K562 (cell line): Measurements from ENCODE around the gene DLK2. TPM values are rescaled to one million over a fixed set of nuclear protein-coding genes. Genes with fewer than 3 reads are reported as not detected.

Experiments used
- ATAC-seq: fragments of 200-7000 bp; cut with Tn5 transposase; 3 replicates; pipeline ENCODE4 v1.9.1; 2020; ENCODE audit warnings: moderate library complexity
- BruUV-seq: library from RNA; stranded (reverse); fragments of 400-500 nt; replicated peaks from 2 replicates; lab custom pipeline; 2021; lab: Mats Ljungman, UMichigan
- CTCF ChIA-PET: fragments of 300-600 bp; formaldehyde crosslinking; extraction: SDS; loops from one replicate; lab custom pipeline; 2021; ENCODE audit warnings: low intra/inter-chr PET ratio; lab: Yijun Ruan, JAX
- POLR2A ChIA-PET: fragments of 300-600, 350-650 bp; sonication (Branson Sonifier 250); formaldehyde crosslinking; extraction: SDS; loops from one replicate; lab custom pipeline; 2021; ENCODE audit warnings: antibody characterized with exemption, inconsistent platforms; lab: Yijun Ruan, JAX
- DNase-seq, 4 experiments: peaks; one replicate each; pipeline versions ENCODE4 v3.0.0 to v3.0.0-alpha.2; 2011 to 2018; ENCODE audit warnings: low spot score in 3 of 4, mixed read lengths in 3 of 4; ENCODE audit errors: extremely low read depth in 1 of 4
- FAIRE-seq: peaks from 2 replicates; lab custom pipeline; 2011; peaks lifted over from hg19 to GRCh38; lab: Jason Lieb, UNC
- H2AFZ ChIP-seq: 2 replicates; pipeline ENCODE4 v1.6.0; 2011; ENCODE audit warnings: low read depth, low read length, control low read depth, inconsistent platforms
- H3K27ac ChIP-seq: fragments of 200-600 bp; 3 replicates; pipeline ENCODE4 v1.8.0; 2011; ENCODE audit warnings: low read depth, mild to moderate bottlenecking, control low read depth, inconsistent platforms, low read length, moderate library complexity, mixed read lengths; ENCODE audit errors: extremely low read depth
- H3K27me3 ChIP-seq, 2 experiments: fragments of 300-600 bp in 1 of 2; 2 replicates in 1 of 2; 3 replicates in 1 of 2; pipeline versions ENCODE4 v1.6.0 to v1.8.0; 2011; ENCODE audit warnings: inconsistent platforms in 2 of 2, low read length in 2 of 2, mild to moderate bottlenecking in 1 of 2, mixed read lengths in 1 of 2, moderate library complexity in 1 of 2; ENCODE audit not compliant: control insufficient read depth in 2 of 2, insufficient read depth in 2 of 2
- H3K36me3 ChIP-seq: fragments of 300-600 bp; 3 replicates; pipeline ENCODE4 v1.8.0; 2011; ENCODE audit warnings: mild to moderate bottlenecking, low read length, inconsistent platforms; ENCODE audit not compliant: control insufficient read depth, insufficient read depth
- H3K4me1 ChIP-seq, 2 experiments: fragments of 200-600 bp in 1 of 2; replicated peaks in 1 of 2; 2 replicates in 1 of 2; 3 replicates in 1 of 2; pipeline versions ENCODE4 v1.5.1 to v1.8.0; 2011; ENCODE audit warnings: inconsistent platforms in 2 of 2, low read length in 2 of 2, mild to moderate bottlenecking in 1 of 2, mixed read lengths in 1 of 2, moderate library complexity in 1 of 2; ENCODE audit not compliant: control insufficient read depth in 2 of 2, insufficient read depth in 2 of 2
- H3K4me2 ChIP-seq: 2 replicates; pipeline ENCODE4 v1.6.1; 2011; ENCODE audit warnings: low read length, control low read depth, inconsistent platforms, mixed read lengths; ENCODE audit not compliant: insufficient read depth
- H3K4me3 ChIP-seq: fragments of 200-600 bp; sonication (generic), shearing (Covaris generic); 2 replicates; pipeline ENCODE4 v1.5.1; 2016; ENCODE audit warnings: control low read depth, inconsistent platforms
- H3K79me2 ChIP-seq: fragments of 200-600 bp; 3 replicates; pipeline ENCODE4 v1.8.0; 2011; ENCODE audit warnings: low read length, inconsistent platforms; ENCODE audit not compliant: control insufficient read depth, insufficient read depth
- H3K9ac ChIP-seq, 2 experiments: 2 replicates each; pipeline versions ENCODE4 v1.6.0 to v1.6.1; 2011; ENCODE audit warnings: low read depth in 2 of 2, low read length in 2 of 2, control low read depth in 1 of 2, inconsistent platforms in 1 of 2, mild to moderate bottlenecking in 1 of 2, mixed read lengths in 1 of 2; ENCODE audit not compliant: insufficient read depth in 1 of 2
- H3K9me1 ChIP-seq: one replicate; pipeline ENCODE4 v1.6.0; 2011; ENCODE audit warnings: inconsistent platforms, mild to moderate bottlenecking, low read length, moderate library complexity; ENCODE audit not compliant: control insufficient read depth, insufficient read depth
- H3K9me3 ChIP-seq: replicated peaks from 2 replicates; pipeline ENCODE4 v1.5.1; 2011; ENCODE audit warnings: low read depth, low read length, inconsistent platforms; ENCODE audit not compliant: control insufficient read depth, insufficient read depth
- H4K20me1 ChIP-seq: replicated peaks from 2 replicates; pipeline ENCODE4 v1.6.1; 2011; ENCODE audit warnings: low read length, inconsistent platforms, mixed read lengths; ENCODE audit not compliant: control insufficient read depth, insufficient read depth
- JUN ChIP-seq, 2 experiments: sonication (generic) in 1 of 2; formaldehyde crosslinking in 1 of 2; IDR thresholded peaks; 2 replicates each; pipeline versions ENCODE4 v1.6.1 to v1.8.0; 2012 to 2022; ENCODE audit warnings: borderline replicate concordance in 2 of 2, mild to moderate bottlenecking in 2 of 2, improper control_type of control experiment in 1 of 2, low read depth in 1 of 2, low read length in 1 of 2, missing genetic modification reagents in 1 of 2
- MCM5 ChIP-seq: fragments of 450-650 bp; IDR thresholded peaks from 2 replicates; pipeline ENCODE4 v1.6.1; 2016; ENCODE audit warnings: low read depth
- MECOM ChIP-seq: fragments of 250-450 bp; sonication (Bioruptor Pico); IDR thresholded peaks from 2 replicates; pipeline ENCODE4 v1.8.0; 2022; ENCODE audit warnings: inconsistent platforms
- MLX ChIP-seq, 2 experiments: fragments of 450-650 bp in 1 of 2; sonication (generic) in 1 of 2; formaldehyde crosslinking; conservative IDR thresholded peaks; 2 replicates each; pipeline versions ENCODE4 v1.4.0 to v1.8.1; 2020 to 2022; ENCODE audit warnings: mild to moderate bottlenecking in 1 of 2, missing genetic modification reagents in 1 of 2
- MTF1 ChIP-seq: fragments of 250-450 bp; sonication (Bioruptor Pico); IDR thresholded peaks from 2 replicates; pipeline ENCODE4 v1.9.0; 2021; ENCODE audit warnings: moderate library complexity, mild to moderate bottlenecking, inconsistent platforms, borderline replicate concordance
- NR1H2 ChIP-seq: sonication (generic); formaldehyde crosslinking; IDR thresholded peaks from 2 replicates; pipeline ENCODE4 v1.4.0; 2020; ENCODE audit warnings: mild to moderate bottlenecking, missing genetic modification reagents
- SPI1 ChIP-seq: IDR thresholded peaks from 2 replicates; pipeline ENCODE4 v1.6.1; 2011; ENCODE audit warnings: low read depth, low read length, control low read depth, borderline replicate concordance
- STAG1 ChIP-seq: sonication (generic); formaldehyde crosslinking; IDR thresholded peaks from 2 replicates; pipeline ENCODE4 v1.5.0; 2020; ENCODE audit warnings: missing genetic modification reagents, borderline replicate concordance
- WGBS: fragments of 100-300 bp; shearing (Covaris generic); methylation state at CpG from one replicate; pipeline ENCODE4 v1.1.6; 2016; ENCODE audit warnings: low coverage, mixed read lengths; ENCODE audit not compliant: insufficient coverage; ENCODE audit errors: missing lambda C conversion rate; 5-methylcytosine and 5-hydroxymethylcytosine counted together
- in situ Hi-C: fragments of 300-500 bp; cut with MboI; formaldehyde crosslinking; loops from 4 replicates; pipeline ENCODE4 v1.15.0; 2018; ENCODE audit warnings: inconsistent platforms, mixed read lengths
- intact Hi-C: fragments of 100-400 bp; cut with micrococcal nuclease; formaldehyde crosslinking; loops from 2 replicates; pipeline ENCODE4 v1.14.2; 2022
- polyA plus RNA-seq, 8 experiments: library from polyadenylated mRNA; depleted of rRNA in 4 of 8; stranded (reverse) in 5 of 8; unstranded in 3 of 8; fragments of >200 nt; fragmentation: Nextera tagmentation in 2 of 8; fragmentation: Illumina TruSeq in 1 of 8; extraction: Ambion mirVana in 2 of 8; extraction: Trizol in 1 of 8; gene quantifications; 2 replicates each; pipeline versions ENCODE4 v1.2.1 to v1.2.3, GENCODE V29; 2011 to 2014; ENCODE audit warnings: inconsistent platforms in 1 of 8, missing spikeins in 1 of 8
- total RNA-seq, 7 experiments: library from RNA; depleted of rRNA in 6 of 7; stranded (reverse); fragments of >200 nt in 6 of 7; fragmentation: Illumina TruSeq in 2 of 7; extraction: Trizol in 2 of 7; gene quantifications; 2 replicates each; pipeline versions ENCODE4 v1.2.1 to v1.2.3, GENCODE V29; 2011 to 2021; ENCODE audit warnings: low replicate concordance in 1 of 7

The DLK2 gene
- total and polyA plus RNA-seq, 9 of the 15 experiments (the other 6 are each of a cell fraction or from before 2014, with no cell fraction given), result 0.11 to 0.53 (median 0.29) TPM; not detected in 3

GRCh38 chr6:43494766-43495165, 39.4 kb upstream of the DLK2 start:
- H3K36me3 ChIP-seq, result peaks cover 23% of the 10 kb centered on the region; the same call in 2 of the 3 replicates
- 64% methylated on average over 4 of the region's 4 CpGs for WGBS
- peaks cover 22% of the 10 kb centered on the region for H4K20me1 ChIP-seq
- H3K4me2 ChIP-seq, result no peak overlapping the region
- 0 out of 3 replicates have a peak, but pooled peaks cover 3% of the 10 kb centered on the region for H3K79me2 ChIP-seq
- H3K9me3 ChIP-seq, result no peaks in the 10 kb centered on the region
- no peak overlapping the region for H2AFZ ChIP-seq
- DNase-seq, result no peak
- TF ChIP-seq MTF1 (CRISPR knock-in tag), result no peak
- TF ChIP-seq MECOM (CRISPR knock-in tag), result 0 out of 2 replicates have a peak, but pooled peaks have one; percentile 13
- TF ChIP-seq MLX (CRISPR knock-in tag; conservative IDR thresholded peaks at IDR 0.05), result no peak
- TF ChIP-seq SPI1, result no peak
- no peak for TF ChIP-seq JUN (IDR thresholded peaks at IDR 0.05; ENCODE audit: borderline replicate concordance, low read depth, low read length)
- no peak for TF ChIP-seq JUN (CRISPR knock-in tag; IDR thresholded peaks at IDR 0.05; ENCODE audit: borderline replicate concordance)
- TF ChIP-seq STAG1 (CRISPR knock-in tag), result no peak
- no peak for TF ChIP-seq MCM5
- no peak for TF ChIP-seq NR1H2
- TF ChIP-seq, all 486 proteins: peak for 1
- peaks cover 16 to 28% of the 10 kb centered on the region in 2 experiments for H3K4me1 ChIP-seq
- no peak overlapping the region for H3K4me3 ChIP-seq
- no peaks in the 10 kb centered on the region for H3K27me3 ChIP-seq
- FAIRE-seq (no peak), ATAC-seq (no peak)
- in situ Hi-C loops (loop anchor here (5.0 kb wide), 1 partner anchor 232 kb away; no protein-coding TSS in a partner anchor), intact Hi-C loops (no loop called here)
- CTCF ChIA-PET, result no interaction called here
- POLR2A ChIA-PET, result interaction anchor here (0.7 to 8.5 kb wide), 8 partner anchors 8 to 312 kb away, joined by 3 to 54 read pairs (median 4); partner anchors contain the start of genes CUL9 and LRRC73
- no TSS peak for BruUV-seq
- H3K9me1 ChIP-seq, result peaks cover 3% of the 10 kb centered on the region
- no peak overlapping the region for H3K27ac ChIP-seq
- H3K9ac ChIP-seq, result peak overlapping the region in 1 of 2 experiments; percentile 61; a peak in 2 of 4 replicates
